ENCODE measurements around the gene SMPD3.

SMPD3 gene

DNA sequence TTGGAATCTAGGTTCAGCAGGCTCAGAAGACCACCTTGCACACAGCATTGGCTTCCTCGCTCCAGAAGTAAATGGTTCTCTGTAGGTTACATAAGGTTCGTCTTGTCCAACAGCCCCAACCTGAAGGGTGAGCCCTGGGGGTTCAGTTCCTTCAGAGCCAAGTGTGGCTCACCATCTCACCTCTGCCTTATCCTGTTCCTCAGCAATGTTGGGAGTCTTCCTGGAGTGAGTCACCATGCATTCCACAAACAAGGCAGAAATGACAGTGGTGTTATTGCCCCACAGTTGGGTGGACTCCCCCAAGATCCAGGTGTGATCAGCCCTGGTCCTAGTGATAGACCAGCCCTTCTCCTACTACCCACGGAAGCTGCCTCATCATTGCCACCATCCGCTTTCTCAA lies 26.8 kb upstream of the SMPD3 start:
- Histone ChIP-seq H3K27me3 (ENCODE audit: insufficient read depth, poor library complexity, severe bottlenecking) (no peaks in the 10 kb centered on the region), H3K4me3 (replicated peaks; ENCODE audit: insufficient read depth, low read length) (no peak overlapping the region), H3K27ac (replicated peaks) (no peak overlapping the region)
- DNase-seq (ENCODE audit: low read depth in 1 of 2, low spot score in 1 of 2) = no peak
- TF ChIP-seq SPI1 (IDR thresholded peaks at IDR 0.05; ENCODE audit: borderline replicate concordance, low read depth) = no peak
- TF ChIP-seq POLR2AphosphoS5 (IDR thresholded peaks at IDR 0.05; ENCODE audit: low read depth) = no peak
- TF ChIP-seq GABPA (IDR thresholded peaks at IDR 0.05; ENCODE audit: low read depth) = no peak
- TF ChIP-seq CTCF (IDR thresholded peaks at IDR 0.05; ENCODE audit: insufficient read depth, low read length) = no peak
- no peak for TF ChIP-seq REST (IDR thresholded peaks at IDR 0.05; ENCODE audit: insufficient replicate concordance, low read depth)

- Histone ChIP-seq H3K27me3 (ENCODE audit: insufficient read depth, poor library complexity, severe bottlenecking) (no peaks in the 10 kb centered on the region), H3K4me3 (replicated peaks; ENCODE audit: insufficient read depth, low read length) (no peak overlapping the region), H3K27ac (replicated peaks) (no peak overlapping the region)
- TF ChIP-seq GABPA (IDR thresholded peaks at IDR 0.05; ENCODE audit: low read depth) = no peak
- no peak for TF ChIP-seq REST (IDR thresholded peaks at IDR 0.05; ENCODE audit: insufficient replicate concordance, low read depth)
- TF ChIP-seq CTCF (IDR thresholded peaks at IDR 0.05; ENCODE audit: insufficient read depth, low read length) = no peak
- TF ChIP-seq POLR2AphosphoS5 (IDR thresholded peaks at IDR 0.05; ENCODE audit: low read depth) = no peak
- peak; percentile 72; the same call in 1 of the 2 replicates for TF ChIP-seq SPI1 (IDR thresholded peaks at IDR 0.05; ENCODE audit: borderline replicate concordance, low read depth)
- DNase-seq (ENCODE audit: low read depth in 1 of 2, low spot score in 1 of 2) = peak in 1 of 2 experiments; percentile 11
Measured at GRCh38 chr16:68473358-68474070, 25.2 kb upstream of the SMPD3 start.

DNA sequence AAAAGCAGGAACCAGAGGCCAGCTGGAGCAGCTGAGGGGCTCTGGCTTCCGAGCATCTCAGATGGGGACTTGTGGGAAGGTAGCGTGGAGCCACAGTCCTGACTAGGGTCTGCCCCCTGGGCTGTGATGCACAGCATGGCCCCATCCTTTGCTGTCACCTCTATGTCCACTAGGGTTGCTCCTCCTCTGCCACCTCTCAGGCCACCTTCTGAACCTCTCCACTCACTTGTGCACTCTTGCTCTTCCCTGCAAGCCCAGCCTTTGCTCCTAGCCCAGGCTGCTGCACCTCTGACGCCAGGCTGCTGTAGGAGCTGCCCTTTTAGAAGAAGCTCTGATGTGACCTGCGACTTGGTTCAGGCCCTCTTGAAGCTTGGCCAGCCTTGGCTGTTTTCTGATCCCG lies 24.3 kb upstream of the SMPD3 start:
- DNase-seq (ENCODE audit: low read depth in 1 of 2, low spot score in 1 of 2) = no peak
- H3K4me3 ChIP-seq (replicated peaks; ENCODE audit: insufficient read depth, low read length) = no peak overlapping the region
- H3K27ac ChIP-seq (replicated peaks) = no peak overlapping the region
- TF ChIP-seq SPI1 (IDR thresholded peaks at IDR 0.05; ENCODE audit: borderline replicate concordance, low read depth) (no peak), CTCF (IDR thresholded peaks at IDR 0.05; ENCODE audit: insufficient read depth, low read length) (no peak), GABPA (IDR thresholded peaks at IDR 0.05; ENCODE audit: low read depth) (no peak), POLR2AphosphoS5 (IDR thresholded peaks at IDR 0.05; ENCODE audit: low read depth) (no peak), REST (IDR thresholded peaks at IDR 0.05; ENCODE audit: insufficient replicate concordance, low read depth) (no peak)
- H3K27me3 ChIP-seq (ENCODE audit: insufficient read depth, poor library complexity, severe bottlenecking) = no peaks in the 10 kb centered on the region

Measured in HL-60 (cell line).